HG03095 (cell line): ENCODE measurements around the gene SUMO2.
A peak's percentile ranks its signal among the peaks of the same experiment; 100 is the strongest.
"Not testable (repeated sequence)": the region's sequence is repeated elsewhere in the genome, so short reads cannot be mapped to it uniquely, and the experiment has no call there.

Source experiments
- ATAC-seq: cut with Tn5 transposase; IDR thresholded peaks from one replicate; pipeline ENCODE4 v1.9.1; 2021; ENCODE audit warnings: moderate library complexity; ENCODE audit not compliant: unreplicated experiment

SUMO2 gene

DNA sequence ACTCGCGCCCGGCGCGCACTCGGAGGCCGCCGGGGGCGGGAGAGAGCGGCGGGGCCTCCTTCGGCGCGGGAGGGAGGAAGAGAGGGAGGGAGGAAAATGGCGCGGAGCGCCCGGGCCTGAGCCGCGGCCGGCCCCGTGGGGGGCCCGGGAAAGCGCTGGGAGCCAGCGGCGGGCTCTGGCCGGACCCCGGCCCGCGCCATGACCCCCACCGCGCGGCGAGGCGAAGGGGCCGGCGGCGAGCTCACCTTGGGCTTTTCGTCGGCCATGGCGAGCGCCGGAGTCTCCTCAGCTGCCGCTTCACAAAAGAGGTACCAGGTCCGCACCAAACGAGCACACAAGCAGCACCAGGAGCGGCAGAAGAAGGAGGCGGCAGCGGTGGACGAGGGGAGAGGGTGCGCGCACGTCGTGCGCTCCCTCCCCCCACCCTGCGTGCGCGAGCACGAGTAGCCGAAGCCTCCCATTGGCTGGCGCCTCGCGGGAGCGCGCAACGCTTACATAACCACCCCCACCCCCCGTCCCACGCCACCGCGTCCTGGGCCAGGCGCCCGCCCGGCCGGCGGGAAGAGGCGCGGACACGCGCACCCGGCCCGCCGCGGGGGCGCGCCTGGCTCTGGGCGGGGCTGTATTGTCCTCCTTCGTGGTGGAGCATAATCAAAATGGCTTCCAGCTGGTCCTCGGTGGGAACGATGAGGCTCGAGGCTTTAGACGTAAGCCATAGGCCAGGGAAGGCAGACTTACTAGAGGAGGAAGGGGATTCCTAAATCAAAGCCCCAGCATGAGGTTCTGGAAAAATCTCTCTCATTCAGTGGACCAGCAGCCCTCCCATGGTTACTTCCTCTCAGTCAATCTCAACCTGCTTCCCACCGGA is at the start of gene SUMO2:
Gene SUMO2 (minus strand): TSS at position 391 of the 868 bp plus-strand sequence. CDS start 125 bp downstream, at position 266.
- peak; percentile 58 for ATAC-seq

- ATAC-seq = no peak
Measured at GRCh38 chr17:75231741-75232464, 49.1 kb upstream of the SUMO2 start.

- ATAC-seq = no peak
Measured at GRCh38 chr17:75231071-75231470, 48.3 kb upstream of the SUMO2 start.

- ATAC-seq = no peak
Measured at GRCh38 chr17:75228847-75229246, 46.1 kb upstream of the SUMO2 start.

GRCh38 chr17:75228305-75228704 is 45.5 kb upstream of the SUMO2 start:
- ATAC-seq = no peak

GRCh38 chr17:75227729-75228128 is 45.0 kb upstream of the SUMO2 start:
- ATAC-seq = no peak

DNA sequence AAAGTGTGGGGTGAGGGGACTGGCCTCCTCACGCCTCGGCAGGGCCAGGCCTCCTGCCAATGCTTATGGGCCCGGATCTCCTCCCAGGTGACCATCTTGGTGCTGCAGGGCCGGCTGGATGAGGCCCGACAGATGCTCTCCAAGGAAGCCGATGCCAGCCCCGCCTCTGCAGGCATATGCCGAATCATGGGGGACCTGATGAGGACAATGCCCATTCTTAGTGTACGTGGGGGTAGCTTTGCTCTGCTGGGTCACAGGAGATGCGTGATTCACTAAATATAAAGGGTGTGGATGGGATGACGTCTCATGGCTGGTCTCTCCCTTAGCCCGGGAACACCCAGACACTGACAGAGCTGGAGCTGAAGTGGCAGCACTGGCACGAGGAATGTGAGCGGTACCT is 42.3 kb upstream of the SUMO2 start:
- ATAC-seq = no peak

GRCh38 chr17:75219815-75220214 is 37.1 kb upstream of the SUMO2 start:
- ATAC-seq = no peak

DNA sequence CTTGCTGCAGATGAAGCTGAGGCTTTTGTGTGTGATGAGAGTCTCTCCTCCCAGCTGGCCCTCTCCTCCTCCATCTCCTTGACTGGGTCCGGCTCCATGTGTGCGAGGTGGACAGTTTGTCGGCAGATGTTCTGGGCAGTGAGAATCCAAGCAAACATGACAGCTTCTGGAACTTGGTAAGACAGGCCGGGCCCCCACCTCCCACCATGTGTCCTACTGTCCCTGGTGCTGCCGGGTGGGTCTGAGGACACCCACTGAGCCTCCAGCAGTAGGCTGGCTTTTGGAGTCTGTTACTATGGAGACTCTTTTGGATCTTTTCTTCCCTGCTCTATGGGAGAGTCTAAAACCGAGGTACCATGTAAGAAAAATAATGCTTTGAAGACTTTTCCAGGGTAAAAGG is 35.4 kb upstream of the SUMO2 start:
- no peak for ATAC-seq

DNA sequence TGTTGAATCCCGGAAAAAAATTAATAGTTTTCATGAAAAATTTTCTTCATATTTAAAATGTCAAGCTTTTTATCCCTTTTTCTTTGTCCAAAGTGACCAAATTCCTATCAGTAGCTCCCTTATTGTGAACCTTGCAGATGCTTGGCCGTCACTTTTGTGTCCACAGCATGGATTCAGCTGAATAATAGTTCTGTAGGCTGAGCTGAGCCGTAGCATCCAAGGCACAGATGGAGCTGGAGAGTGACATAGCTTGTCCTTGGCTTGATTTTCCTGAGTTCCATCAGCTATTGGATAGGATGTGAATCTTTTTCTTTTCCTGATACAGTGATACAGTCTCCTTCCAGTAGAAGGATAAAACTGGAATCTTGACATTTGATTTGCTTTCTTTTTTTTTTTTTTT is 26.3 kb upstream of the SUMO2 start:
- ATAC-seq = no peak

GRCh38 chr17:75208161-75208560 is 25.4 kb upstream of the SUMO2 start:
- ATAC-seq = no peak

DNA sequence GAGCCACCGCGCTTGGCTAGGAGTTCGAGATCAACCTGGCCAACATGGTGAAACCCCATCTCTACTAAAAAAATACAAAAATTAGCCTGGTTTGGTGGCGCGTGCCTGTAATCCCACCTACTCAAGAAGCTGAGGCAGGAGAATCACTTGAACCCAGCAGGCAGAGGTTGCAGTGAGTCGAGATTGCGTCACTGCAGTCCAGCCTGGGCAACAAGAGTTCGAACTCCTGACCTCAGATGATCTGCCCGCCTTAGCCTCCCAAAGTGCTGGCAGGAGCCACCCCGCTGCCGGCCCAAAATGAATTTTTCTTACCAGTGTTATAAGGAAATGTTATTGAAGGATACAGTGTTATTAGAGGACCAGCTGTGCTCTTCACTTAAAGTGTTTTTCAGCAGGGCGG is 25.0 kb upstream of the SUMO2 start:
- no peak for ATAC-seq

- not testable (repeated sequence) for ATAC-seq
Measured at GRCh38 chr17:75207050-75207407, 24.3 kb upstream of the SUMO2 start.

GRCh38 chr17:75205793-75206163 is 23.0 kb upstream of the SUMO2 start:
- no peak for ATAC-seq

DNA sequence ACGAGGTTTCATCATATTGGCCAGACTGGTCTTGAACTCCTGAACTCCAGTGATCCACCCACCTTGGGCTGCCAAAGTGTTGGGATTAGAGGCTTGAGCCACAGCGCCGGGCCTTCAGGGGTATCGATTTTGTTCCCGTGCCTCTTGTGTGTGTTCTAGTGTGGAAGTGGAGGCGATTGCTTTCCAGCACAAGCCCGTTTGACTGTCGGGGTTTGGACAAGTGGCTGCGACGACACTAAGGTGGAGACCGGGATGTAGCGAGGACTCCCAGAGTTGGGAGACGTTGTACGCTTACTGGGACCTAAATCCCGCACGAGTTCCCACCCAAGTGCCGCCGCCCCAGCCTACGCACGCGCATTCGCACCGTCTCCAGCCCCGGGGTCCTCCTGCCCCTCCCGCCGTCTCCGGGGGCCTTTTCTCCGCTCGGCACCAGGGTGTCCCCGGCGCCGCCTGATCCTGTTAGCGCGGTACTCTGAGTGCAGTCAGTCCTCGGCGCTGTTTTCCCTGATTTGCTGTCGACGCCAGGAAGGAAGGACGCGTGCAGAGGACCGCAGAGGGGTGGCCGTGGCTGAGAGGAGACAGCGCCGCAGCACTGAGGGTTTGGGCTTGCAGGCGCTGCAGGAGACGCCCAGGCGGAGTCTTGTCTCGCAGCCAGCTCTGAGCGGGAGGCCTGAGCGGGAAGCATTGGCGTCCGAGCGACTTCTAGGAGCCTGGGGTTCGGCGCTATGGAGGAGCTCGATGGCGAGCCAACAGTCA is 22.5 kb upstream of the SUMO2 start, which contains the start of gene NUP85:
Gene NUP85 (plus strand): TSS at position 643 of the 756 bp plus-strand sequence. CDS start 83 bp downstream, at position 726.
- ATAC-seq = peak; percentile 53

GRCh38 chr17:75199886-75200618 is 17.3 kb upstream of the SUMO2 start:
- ATAC-seq = no peak

GRCh38 chr17:75194879-75195278 is 12.1 kb upstream of the SUMO2 start:
- no peak for ATAC-seq

DNA sequence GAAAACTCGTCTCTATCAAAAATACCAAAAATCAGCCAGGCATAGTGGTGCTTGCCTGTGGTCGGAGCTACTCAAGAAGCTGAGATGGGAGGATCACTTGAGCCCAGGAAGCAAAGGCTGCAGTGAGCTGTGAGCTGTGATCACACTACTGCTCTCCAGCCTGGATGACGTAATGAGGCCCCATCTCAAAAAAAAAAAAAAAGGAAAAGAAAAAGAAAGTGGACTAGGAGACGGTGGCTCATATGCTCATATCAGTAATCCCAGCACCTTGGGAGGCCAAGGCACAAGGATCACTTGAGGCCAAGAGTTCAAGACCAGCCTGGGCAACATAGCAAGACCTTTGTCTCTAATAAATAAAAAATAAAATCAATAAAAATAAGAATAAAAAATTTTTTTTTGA is 8.8 kb upstream of the SUMO2 start:
- ATAC-seq = no peak

DNA sequence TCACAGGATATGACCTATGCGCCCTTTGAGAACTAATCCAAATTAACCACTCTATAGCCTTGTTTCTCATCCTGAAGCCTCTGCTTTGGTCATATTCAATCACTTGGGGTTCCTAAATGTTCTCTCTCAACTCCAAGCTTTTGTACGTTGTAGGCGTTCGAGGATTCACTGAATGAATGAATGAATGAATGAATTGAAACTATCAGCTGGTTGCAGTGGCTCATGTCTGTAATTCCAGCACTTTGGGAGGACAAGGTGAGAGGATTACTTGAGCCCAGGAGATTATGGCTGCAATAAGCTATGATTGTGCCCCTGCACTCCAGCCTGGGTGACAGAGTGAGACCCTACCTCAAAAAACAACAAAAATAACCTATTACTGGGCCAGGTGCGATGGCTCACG is 5.9 kb upstream of the SUMO2 start:
- no peak for ATAC-seq

DNA sequence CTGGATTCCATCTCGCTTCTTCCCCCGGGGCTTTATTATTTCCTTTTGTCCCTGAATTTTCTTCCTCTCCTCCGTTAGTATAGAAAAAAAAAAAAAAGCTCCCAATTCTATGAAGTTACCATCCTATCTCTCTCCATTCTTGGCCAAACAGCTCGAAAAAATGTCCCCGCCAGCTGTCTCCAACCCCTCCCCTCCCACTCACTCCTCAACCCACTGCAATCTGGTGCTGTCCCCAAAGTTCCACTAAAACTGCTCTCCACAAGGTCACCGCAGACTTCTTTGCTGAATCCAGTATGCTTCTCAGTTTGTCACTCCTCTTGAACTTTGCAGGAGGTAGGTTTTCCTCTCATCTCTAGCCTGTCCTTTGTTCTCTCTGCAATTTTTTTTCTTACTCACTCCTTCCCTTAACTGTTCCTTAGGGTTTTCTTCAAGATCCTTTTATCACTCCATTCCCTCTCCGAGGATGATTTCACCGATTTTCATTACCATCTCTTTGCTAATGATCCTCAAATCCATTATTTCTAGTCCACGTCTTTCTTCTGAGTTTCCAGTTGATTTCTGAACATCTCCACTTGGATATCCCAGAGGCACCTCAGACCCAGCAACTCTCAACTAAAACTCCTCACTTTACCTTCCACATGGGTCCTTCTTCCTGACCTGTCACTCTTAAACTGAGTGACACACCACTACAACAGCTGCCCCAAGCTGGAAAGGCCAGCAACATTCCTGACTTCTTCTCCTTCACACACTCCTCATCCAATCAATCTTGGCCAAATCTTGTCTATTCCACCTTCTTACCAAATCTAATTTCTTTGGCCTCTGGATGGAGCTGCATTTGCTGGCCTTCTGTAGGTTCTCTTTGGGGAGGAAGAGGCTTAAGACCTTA is 1.5 kb upstream of the SUMO2 start:
- no peak for ATAC-seq
